NCI-H2029 treated with DMSO at 0.1 percent for 48 hours (cell line): ENCODE results near the gene KLHL1.

ENCODE experiments used
- DNase-seq: peaks from one replicate; lab custom pipeline; 2025; lab: John Stamatoyannopoulos, UW

Gene KLHL1

DNA sequence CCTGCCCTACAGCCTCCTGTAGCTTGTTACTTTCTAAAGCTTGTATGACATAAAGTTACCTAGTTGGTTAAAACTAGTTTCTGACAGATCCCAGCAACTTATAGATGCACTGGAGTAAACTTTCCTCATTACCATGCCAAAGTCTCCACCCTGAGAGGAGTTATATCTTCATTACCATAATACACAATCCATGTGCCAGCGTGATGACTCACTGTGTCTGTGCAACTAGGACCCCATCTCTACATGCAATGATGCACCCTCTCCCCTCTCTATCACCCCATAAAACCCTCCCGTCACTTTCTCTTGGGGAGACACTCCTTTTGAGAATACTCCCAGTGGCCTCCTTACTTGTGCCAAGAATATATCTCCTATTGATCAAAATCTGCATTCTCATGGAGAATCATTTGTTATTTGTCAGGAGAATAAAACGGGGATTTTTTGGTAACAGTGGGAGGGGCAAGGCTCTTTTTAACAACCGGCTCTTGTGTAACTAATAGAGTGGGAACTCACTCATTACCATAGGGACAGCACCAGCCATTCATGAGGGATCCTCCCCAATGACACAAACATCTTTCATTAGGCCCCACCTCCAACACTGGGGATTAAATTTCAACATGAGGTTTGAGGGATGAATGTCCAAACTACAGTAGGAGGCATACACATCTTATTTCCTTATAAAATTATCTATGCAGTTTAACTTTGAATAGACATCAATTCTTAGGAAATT is 235.8 kb downstream of the KLHL1 start:
- DNase-seq, result no peak

DNA sequence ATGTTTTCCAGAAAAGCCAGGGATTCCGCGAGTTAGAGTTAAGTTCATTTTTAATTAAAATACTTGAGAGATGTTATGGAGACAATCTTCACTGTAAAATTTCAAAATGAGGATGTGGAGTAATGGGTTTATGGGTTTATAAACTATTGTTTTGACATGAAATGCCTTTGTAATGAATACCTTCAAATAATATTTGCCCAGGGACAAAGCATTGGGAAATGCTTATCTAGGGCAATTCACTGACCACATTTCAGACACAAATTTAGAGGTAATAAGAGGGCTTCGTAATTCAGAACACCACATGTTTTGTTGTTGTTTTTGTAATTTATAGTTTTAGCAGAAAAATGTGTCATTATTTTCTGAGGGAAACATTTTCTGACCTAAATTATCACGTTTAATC is 241.7 kb downstream of the KLHL1 start:
- no peak for DNase-seq

DNA sequence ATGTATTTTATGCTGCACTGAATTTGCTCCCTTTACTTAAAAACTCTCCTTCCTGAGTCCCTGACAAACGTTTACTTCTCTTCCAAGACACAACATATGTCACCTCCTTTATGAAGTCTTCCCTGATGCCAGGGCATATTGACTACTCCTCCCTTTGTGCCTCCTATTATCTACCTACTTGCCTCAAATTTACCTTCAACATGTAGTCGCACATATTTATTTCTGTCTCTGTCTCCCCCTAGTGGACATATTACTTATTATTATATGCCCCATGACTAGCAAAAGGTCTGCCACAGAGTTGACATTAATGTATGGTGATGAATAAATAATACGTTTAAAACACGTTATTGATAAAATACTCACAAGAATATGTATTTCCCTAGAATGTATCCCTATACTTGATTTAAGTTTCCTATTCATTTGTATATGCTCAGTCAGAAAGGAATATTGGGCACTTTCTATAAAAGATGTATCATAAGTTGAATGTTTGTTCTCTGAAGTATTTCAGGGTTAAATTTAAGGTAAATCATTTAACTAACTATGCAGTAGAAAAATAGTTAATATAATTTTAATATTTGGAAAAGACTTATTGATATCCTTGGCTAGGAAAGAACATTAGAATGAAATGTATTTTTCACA is 250.9 kb downstream of the KLHL1 start:
- DNase-seq, result peak; percentile 1

DNA sequence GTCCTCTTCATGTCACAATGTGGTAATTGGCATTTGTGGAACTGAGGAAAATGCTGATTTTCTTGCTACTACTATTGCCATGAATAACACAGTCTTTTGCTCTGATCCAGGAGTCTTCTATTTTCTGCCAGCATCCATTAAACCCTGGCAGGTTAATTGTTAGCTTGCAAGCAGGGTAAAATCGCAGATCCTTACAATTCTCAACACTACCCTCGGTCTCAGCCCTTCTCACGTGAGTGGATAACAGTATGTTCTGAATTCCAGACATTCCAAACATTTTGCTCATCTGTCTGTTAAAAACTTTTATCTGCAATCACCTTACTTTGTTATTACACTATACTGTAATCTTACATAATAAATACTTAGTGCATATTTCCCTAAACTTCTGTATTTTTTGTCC is 251.9 kb downstream of the KLHL1 start:
- no peak for DNase-seq

DNA sequence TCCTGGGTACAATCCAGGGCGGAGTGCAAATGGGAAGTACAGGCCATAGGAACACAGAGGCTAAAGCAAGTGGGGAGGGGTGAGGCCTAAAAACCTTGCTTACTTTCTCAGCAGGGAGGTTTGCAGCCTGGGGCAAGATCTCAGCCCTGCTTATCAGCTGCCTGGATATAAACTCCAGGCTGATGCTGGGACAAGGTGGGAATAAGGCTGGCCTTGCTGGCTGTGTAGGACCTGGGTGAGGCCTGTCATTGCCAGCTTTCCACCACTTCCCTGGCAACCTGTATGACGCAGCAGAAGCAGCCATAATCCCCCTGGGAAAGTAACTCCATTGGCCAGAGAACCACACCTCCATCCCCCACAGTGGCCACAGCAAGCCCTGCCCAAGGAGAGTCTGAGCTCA is 279.7 kb downstream of the KLHL1 start:
- no peak for DNase-seq

DNA sequence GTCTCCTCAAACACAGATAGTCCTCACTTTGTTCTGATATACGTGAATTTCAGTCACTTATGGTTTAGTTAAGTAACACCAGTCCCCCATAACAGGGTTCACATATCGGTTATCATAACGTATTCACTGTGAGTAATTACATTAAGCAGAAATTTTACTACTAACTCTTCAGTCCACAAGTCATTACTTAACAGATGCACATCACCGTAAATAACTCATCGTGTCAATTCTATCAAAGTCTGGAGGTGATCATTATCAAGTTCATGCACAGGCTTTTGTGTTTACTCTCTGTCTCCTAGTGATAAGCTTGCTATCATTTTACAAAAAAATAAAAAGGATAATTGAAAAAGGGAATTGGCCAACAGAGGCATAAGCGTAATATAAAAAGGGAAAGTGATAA is 288.1 kb downstream of the KLHL1 start:
- DNase-seq, result no peak

DNA sequence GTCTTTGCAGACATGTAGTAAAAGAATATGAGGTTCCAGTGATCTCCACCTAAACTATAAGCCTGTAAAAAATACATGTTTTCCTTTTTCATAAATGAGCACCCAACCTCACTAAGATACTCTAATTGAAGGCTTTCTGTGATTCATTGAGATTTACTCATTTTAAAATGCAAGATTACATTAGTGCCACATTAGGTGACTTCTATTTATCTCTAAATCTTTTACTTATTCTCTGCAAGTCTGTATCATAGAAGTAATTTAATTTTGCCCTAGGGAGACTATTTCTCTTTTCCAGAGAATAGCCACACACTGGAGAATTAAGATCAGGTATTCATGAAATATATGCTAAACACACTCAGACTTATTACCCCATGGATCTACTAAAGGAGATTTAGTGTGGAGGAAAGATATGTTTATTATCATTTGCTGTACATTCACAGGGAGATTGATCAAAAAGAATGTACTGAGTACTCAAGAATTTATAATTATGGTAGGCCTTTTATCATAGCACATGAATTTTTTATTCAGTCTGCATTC is 290.9 kb downstream of the KLHL1 start:
- DNase-seq, result no peak

DNA sequence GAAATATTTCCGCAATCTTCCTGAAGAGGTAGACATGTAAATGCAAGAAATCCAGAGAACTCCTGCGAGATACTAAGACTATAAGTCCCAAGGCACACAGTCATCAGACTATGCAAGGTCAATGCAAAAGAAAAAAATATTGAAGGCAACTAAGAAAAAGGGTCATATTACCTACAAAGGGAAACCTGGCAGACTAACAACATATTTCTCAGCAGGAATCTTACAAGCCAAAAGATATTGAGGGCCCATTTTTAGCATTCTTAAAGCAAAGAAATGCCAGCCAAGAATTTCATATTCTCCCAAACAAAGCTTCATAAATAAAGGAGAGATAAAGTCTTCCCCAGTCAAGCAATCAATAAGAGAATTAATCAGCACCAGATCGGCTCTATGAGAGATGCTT is 299.1 kb downstream of the KLHL1 start:
- no peak for DNase-seq

DNA sequence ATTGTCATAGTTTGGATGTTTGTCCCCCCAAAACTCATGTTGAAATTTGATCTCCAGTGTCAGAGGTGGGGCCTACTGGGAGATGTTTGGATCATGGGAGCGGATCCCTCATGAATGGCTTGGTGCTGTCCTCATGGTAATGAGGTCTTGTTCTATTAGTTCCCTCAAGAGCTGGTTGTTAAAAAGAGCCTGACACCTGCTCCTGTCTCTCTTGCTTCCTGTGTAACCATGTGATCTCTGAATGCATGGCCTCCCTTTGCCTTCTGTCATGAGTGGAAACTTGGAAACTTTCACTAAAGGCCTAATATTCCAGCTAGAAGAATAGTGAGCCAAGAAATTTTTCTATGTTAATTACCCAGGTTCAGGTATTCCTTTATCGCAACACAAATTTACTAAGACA is 312.0 kb downstream of the KLHL1 start:
- no peak for DNase-seq

DNA sequence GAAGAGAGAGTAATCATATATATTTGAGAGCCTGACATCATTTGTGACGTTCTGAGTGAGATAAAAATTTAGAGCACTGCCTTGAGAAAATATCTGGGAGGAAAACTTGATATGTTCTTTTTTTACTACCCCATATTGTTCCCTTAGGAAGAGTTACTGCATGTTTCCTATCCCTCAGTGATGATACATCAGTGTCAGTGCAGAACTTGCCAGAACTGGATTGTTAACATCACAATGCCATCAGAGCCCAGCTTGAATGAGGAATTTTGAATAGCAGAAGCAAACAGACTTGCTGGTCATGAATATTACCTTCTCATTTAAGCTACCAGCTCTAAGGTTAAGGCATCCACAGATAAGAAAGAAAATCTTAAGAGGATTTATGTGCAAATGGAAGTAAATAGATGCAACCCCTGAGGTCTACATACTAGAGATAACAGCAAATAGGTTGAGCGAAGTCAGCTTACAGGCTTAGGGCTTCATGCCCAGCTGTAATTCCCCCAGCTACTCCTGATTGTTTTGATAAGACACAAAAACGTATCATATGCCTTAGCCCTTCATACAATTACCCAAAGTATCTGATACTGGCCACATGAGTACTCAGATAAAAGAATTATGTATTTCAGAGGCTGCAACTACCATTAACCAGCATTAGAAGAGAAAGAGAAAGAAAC is 314.3 kb downstream of the KLHL1 start:
- no peak for DNase-seq

DNA sequence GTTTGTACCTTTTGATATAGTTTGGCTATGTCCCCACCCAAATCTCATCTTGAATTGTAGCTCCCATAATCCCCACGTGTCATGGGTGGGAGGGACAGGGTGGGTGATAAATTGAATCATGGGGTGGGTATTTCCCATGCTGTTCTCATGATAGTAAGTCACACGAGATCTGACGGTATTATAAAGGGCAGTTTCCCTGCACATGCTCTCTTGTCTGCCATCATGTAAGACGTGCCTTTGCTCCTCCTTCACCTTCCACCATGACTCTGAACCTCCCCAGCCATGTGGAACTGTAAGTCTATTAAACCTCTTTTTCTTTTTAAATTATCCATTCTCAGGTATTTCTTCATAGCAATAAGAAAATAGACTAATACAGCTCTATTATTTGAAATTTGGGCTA is 331.3 kb downstream of the KLHL1 start:
- DNase-seq, result no peak

DNA sequence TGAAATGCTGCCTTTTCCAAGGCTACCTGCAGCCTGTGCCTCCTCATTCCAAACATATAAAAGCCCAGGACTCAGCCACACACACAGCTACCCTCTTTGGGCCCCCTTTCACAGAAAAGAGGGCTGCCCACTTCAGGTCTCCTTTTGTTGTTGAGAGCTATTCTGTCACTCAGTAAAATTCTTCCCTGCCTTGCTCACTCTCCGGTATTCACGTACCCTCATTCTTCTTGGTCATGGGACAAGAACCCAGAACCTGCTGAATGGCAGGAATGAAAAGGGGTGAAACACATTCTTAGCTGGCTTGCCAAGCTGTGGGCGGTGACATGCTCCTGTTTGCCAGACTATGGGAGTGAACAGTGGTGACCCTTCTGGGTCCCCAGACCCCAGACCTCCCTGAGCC is 338.6 kb downstream of the KLHL1 start:
- DNase-seq, result no peak

DNA sequence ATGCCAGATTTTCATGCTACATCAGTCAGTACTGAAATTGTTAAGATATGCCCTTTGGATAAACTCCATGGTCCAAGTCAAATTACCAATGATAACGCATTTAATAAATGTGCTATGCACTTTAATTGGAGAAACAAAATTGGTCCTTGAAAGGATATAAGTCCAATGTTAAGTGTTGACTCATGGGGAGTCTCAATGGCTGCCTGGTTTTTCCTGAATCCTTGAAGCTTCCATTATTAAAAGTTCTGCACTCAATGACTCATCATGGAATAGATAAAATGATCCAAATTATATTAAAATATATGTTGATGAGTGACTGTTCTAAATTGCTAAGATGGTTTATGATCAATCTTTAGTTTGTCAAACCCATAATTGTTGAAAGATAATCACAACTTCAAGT is 346.7 kb downstream of the KLHL1 start:
- DNase-seq, result no peak

DNA sequence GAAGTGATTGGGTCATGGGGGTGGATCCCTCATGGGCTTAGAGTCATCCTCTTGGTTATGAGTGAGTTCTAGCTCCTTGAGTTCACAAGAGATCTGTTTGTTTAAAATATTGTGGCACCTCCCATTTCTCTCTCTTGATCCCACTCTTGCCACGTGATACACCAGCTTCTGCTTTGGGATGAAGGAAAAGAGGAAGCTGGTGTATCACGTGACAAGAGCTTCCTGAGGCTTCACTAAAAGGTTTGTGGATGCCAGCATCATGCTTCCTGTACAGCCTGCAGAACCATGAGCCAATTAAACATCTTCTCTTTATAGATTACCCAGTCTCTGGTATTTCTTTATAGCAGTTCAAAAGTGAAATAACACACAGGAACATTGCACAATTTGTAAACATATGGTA is 353.2 kb downstream of the KLHL1 start:
- DNase-seq, result no peak

DNA sequence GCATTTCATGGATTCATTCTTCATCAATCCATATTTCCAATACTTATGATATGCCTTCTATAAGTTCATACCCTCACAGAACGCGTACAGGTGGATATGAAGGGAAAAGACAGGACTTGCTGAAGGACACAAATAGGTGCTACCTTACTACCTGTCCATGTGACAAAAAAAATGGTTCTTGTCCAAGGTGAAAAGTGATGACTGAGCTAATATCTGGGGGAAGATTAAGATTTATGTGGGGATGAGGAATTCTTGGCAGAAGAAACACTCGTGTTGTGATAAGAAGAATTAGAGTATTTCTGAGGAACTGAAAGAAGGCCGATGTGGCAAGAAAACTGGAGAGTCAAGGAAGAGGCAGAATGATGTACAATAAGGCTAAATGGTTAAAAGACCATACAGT is 357.0 kb downstream of the KLHL1 start:
- no peak for DNase-seq

DNA sequence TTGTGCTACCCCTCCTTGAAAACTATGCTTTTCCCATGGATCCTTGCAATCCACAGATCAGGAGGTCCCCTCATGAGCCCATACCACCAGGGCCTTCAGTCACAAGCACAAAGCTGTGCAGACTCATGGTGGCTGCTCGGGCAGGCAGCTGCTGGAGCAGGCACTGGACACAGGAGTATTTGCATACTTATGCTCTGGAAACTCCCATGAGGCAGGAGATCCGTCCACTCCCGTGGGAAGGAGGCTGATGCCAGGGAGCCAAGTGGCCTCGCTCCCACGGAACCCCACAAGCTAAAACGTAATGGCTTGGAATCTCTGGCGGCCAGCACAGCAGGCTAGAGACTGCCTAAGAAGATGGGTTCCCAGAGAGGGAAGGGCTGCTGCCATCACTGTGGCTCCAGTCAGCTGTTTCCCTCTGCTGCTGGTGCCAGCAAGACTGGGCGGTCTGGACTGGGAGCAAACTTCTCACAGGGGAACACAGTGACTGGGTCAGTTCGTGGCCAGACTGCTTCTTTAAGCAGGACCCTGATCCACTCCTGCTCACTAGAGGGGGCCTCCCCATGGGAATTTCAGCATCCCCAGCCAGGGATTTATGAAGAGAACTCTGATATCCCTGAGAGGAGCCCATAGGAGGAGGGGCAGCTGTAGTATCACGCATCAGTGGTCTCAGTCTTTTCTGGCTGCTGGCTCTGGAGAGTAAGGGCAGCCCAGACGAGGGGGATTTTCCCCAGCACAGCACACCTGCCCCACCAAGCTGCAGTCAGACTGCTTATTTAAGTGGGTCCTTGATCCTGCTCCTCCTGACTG is 370.9 kb downstream of the KLHL1 start:
- no peak for DNase-seq

DNA sequence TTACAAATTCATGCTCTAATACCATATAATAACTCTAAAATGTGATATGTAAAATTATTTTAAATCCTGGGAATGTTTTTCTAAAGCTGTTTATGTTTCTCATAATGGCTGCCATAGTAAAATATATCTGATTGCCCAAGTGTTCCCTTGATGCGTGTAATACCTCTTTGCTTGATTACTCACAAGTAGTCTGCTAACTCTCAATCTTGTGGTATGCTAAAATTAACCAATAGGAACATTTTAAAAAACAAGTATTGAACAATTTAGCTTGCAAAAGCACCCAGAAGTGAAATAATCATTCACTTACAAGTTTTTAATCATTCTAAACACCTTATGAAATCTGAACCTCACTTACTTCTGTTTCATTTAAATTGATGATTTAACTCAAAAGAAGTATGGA is 386.6 kb downstream of the KLHL1 start:
- DNase-seq, result no peak

DNA sequence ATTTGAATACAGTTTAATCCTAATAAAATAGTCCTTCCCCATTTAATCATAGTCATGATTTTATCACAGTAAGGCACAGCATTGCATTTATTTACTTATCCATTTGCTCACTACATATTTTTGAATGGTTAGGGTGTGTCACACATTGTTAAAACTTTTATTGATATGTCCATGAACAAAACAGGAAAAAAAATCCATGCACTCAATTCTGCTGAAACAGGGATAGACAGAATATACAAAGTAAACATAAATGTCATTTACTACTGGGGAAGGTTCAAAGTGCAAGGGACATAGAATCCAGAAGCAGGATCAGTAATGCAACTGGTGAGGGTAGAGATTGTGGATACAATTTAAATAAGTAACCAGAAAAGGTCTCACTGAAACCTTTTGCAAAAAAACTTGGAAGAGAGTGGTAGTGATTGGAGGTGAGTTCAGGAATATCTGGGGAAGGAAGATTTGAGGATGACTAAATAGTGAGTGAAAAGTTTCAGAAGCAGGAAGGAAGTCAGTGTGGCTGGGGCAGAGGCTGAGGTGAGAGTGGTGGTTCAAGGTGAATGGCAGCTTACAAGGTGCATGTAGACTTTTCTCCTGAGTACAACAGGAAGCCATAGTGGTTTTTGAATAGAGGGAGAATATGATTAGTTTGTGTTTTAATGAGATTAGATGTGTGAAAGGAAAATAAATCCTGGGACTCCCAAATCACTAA is 387.8 kb downstream of the KLHL1 start:
- no peak for DNase-seq

DNA sequence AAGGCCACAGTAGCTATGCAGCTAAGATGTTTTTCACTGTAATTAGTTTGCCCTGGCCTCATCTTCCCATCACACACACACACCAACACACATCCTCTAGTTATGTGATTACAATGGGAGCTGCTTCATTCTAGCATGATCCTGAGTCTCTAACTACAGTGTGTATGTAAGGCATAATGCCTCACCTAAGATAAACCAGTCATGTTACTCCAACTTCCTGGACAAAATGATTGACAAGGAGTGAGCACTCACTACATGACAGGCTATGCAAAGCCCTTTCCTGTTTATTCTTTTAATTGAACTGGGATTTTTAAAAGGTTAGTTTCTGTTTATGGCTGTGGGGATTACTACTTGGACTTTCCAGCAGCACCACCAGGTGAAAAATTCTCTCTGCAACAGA is 401.4 kb downstream of the KLHL1 start:
- DNase-seq, result no peak

DNA sequence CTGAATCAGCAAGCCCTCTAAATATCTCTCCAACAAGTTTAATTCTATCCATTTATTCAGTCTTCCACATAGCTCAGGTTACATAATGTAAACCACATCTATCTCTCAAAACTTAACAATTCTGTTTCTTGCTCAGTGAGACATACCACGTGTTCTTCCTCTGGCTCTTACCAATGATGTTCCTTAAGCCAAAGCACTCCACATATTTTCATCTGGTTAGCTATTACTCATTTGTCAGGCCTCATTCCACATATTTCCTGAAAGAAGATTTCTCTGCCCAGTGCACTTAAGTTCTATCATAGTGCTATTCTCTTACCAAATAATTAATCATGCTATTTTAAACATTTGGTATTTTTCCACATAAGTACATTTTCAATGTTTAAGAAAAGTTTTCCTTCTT is 403.9 kb downstream of the KLHL1 start:
- DNase-seq, result no peak

DNA sequence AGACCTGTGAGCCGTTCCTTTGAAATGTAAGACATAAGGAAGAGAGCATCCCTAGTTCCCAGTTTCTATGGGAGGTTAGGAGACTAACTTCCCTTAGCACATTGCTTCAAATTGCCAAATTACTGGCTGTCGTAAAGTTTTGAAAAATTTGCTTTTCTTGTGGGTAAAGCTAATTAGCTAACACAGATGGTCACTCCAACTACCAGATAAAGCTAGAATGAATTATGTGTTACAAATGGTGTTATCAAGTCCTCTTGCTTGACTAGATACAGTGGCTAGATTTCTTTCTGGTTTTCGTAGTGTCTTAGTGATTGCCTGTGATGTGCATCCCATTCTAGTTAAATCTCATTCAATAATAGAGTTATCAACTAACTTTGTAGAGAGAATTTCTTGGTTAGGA is 417.3 kb downstream of the KLHL1 start:
- no peak for DNase-seq
